Testis (tissue), 2 donors: ENCODE data around the gene CRADD.

Experiments
- POLR2A ChIP-seq: fragments of 450-650 bp; IDR thresholded peaks from one replicate; pipeline ENCODE4 v1.6.1; 2017; ENCODE audit warnings: antibody characterized with exemption, mild to moderate bottlenecking, moderate library complexity
- TF ChIP-seq, protein P1 (sequence below), 3 experiments: fragments of 450-650 bp in 2 of 3; fragments of 200-600 bp in 1 of 3; sonication (generic) in 1 of 3; IDR thresholded peaks; one replicate each; pipeline ENCODE4 v1.5.1; 2016 to 2019; ENCODE audit warnings: antibody characterized with exemption in 3 of 3, mild to moderate bottlenecking in 2 of 3, moderate library complexity in 1 of 3

DNA sequence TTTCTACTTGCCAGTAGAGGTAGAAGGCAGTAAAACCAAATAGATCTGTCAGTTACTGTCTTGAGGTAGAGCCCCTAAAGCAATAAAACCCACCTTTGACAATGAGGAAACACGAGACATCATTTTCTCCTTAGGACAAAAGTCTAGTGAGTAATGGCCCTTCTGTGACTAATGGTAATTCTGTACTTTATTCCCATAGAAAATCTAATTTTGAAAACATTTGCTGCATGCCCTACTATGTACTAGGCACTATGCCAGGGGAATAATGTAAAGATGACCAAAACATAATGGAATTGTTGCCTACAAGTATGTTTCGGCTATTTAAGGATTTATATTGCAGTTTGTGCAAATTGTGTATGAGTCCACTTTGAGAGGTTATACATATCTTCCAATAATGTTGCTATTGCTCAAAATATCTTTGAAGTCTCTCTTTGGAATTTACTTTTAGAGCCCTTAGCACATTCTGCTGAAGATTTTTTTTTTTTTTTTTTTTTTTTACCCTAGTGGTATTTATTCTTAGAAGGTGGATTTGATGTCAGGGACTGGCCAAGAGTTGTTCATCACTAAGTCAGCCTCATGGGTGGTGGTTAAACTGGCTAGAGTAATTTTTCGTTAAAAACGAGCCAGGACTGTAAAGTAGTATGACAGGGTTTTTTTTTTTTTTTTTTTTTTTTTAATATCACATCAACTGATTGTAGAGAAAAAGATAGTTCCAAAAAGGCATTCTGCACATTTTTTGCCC lies 109.7 kb downstream of the CRADD start:
- TF ChIP-seq, protein P1, sequence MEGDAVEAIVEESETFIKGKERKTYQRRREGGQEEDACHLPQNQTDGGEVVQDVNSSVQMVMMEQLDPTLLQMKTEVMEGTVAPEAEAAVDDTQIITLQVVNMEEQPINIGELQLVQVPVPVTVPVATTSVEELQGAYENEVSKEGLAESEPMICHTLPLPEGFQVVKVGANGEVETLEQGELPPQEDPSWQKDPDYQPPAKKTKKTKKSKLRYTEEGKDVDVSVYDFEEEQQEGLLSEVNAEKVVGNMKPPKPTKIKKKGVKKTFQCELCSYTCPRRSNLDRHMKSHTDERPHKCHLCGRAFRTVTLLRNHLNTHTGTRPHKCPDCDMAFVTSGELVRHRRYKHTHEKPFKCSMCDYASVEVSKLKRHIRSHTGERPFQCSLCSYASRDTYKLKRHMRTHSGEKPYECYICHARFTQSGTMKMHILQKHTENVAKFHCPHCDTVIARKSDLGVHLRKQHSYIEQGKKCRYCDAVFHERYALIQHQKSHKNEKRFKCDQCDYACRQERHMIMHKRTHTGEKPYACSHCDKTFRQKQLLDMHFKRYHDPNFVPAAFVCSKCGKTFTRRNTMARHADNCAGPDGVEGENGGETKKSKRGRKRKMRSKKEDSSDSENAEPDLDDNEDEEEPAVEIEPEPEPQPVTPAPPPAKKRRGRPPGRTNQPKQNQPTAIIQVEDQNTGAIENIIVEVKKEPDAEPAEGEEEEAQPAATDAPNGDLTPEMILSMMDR (IDR thresholded peaks at IDR 0.05) = no peak
- no peak for TF ChIP-seq POLR2A
